Measurements from ENCODE around the gene PCGF1. TPM values are rescaled to one million over a fixed set of nuclear protein-coding genes. Genes with fewer than 3 reads are reported as not detected.

The PCGF1 gene
- total and polyA plus RNA-seq, 2 of the 13 experiments (the other 11 are each of a cell fraction or from before 2014, with no cell fraction given) = 20.4 to 22.6 TPM

DNA sequence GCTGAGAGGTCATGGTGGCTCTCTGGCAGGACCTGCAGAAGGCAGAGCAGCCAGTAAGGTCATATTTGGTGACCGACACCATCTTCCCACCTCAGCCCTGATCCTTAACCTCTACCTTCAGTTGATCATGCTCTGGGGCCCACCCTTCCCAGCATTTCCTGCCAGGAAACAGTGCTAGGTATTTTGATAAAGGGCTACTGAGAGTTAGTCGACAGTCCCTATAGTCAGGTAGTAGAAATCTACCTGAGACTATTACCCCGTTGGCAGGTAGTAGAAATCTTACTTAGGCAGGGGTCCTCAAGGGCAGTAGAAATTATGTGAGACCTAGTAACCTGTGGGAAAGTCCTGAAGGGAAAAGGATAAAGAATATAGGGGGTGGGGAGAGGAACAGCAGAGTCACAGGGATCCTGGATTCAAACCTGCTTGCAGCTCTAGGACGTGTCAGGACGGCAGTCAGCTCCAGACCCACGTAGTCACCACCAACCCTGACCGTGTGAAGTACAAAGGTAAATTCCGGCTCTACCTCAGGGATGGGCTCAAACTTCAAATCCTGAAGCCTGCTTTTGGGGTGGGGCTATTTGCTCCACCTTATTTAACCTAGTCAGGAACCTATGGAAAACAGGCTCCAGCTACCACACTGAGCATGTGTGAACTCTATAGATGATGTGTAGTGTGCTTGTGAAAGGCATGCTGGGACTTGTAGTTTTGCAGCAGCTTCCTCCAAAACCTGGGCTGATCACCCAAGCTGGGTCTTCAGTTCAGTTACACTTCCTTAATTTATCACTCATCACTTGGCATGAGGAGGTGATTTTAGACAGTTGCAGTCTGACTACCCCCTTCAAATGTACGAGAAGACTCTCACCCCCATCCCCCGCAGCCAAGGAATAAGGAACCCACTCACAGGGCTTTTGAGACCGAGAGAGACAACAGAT is 18.5 kb upstream of the PCGF1 start, which contains the start of gene DQX1 (continued):
- no peak for TF ChIP-seq NFIC (IDR thresholded peaks at IDR 0.05; ENCODE audit: low read length)
- TF ChIP-seq, protein P1, sequence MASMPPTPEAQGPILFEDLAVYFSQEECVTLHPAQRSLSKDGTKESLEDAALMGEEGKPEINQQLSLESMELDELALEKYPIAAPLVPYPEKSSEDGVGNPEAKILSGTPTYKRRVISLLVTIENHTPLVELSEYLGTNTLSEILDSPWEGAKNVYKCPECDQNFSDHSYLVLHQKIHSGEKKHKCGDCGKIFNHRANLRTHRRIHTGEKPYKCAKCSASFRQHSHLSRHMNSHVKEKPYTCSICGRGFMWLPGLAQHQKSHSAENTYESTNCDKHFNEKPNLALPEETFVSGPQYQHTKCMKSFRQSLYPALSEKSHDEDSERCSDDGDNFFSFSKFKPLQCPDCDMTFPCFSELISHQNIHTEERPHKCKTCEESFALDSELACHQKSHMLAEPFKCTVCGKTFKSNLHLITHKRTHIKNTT (CRISPR knock-in tag; IDR thresholded peaks at IDR 0.05) = no peak
- no peak for TF ChIP-seq SMYD3 (CRISPR knock-in tag; IDR thresholded peaks at IDR 0.05)
- TF ChIP-seq, protein P2, sequence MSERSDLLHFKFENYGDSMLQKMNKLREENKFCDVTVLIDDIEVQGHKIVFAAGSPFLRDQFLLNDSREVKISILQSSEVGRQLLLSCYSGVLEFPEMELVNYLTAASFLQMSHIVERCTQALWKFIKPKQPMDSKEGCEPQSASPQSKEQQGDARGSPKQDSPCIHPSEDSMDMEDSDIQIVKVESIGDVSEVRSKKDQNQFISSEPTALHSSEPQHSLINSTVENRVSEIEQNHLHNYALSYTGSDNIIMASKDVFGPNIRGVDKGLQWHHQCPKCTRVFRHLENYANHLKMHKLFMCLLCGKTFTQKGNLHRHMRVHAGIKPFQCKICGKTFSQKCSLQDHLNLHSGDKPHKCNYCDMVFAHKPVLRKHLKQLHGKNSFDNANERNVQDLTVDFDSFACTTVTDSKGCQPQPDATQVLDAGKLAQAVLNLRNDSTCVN (CRISPR knock-in tag; IDR thresholded peaks at IDR 0.05; ENCODE audit: borderline replicate concordance) = peak; percentile 52; the same call in 1 of the 2 replicates
- TF ChIP-seq, protein P3, sequence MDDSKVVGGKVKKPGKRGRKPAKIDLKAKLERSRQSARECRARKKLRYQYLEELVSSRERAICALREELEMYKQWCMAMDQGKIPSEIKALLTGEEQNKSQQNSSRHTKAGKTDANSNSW (CRISPR knock-in tag; IDR thresholded peaks at IDR 0.05; ENCODE audit: borderline replicate concordance) = no peak
- TF ChIP-seq TCF12 (IDR thresholded peaks at IDR 0.05) = no peak
- no peak for TF ChIP-seq TCF12 (CRISPR knock-in tag; IDR thresholded peaks at IDR 0.05)
- TF ChIP-seq JUN (CRISPR knock-in tag; IDR thresholded peaks at IDR 0.05) = no peak
- TF ChIP-seq MAFK (conservative IDR thresholded peaks at IDR 0.05 in 1 of 2, IDR thresholded peaks at IDR 0.05 in 1 of 2; ENCODE audit: low read length in 2 of 2) = 0 out of 4 replicates have a peak, but pooled peaks of 1 of the 2 experiments have one; percentile 0
- TF ChIP-seq ZNF451 (CRISPR knock-in tag; IDR thresholded peaks at IDR 0.05) = no peak
- TF ChIP-seq RXRA (CRISPR knock-in tag; IDR thresholded peaks at IDR 0.05) = peak; percentile 81; the same call in 1 of the 2 replicates
- TF ChIP-seq, protein P4, sequence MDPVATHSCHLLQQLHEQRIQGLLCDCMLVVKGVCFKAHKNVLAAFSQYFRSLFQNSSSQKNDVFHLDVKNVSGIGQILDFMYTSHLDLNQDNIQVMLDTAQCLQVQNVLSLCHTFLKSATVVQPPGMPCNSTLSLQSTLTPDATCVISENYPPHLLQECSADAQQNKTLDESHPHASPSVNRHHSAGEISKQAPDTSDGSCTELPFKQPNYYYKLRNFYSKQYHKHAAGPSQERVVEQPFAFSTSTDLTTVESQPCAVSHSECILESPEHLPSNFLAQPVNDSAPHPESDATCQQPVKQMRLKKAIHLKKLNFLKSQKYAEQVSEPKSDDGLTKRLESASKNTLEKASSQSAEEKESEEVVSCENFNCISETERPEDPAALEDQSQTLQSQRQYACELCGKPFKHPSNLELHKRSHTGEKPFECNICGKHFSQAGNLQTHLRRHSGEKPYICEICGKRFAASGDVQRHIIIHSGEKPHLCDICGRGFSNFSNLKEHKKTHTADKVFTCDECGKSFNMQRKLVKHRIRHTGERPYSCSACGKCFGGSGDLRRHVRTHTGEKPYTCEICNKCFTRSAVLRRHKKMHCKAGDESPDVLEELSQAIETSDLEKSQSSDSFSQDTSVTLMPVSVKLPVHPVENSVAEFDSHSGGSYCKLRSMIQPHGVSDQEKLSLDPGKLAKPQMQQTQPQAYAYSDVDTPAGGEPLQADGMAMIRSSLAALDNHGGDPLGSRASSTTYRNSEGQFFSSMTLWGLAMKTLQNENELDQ (CRISPR knock-in tag; IDR thresholded peaks at IDR 0.05; ENCODE audit: borderline replicate concordance) = no peak
- TF ChIP-seq MXD4 (CRISPR knock-in tag; IDR thresholded peaks at IDR 0.05) = peak; percentile 68
- TF ChIP-seq HNF4G (IDR thresholded peaks at IDR 0.05; ENCODE audit: borderline replicate concordance, low read depth, low read length) = peak; percentile 96
- TF ChIP-seq HNF4G (CRISPR knock-in tag; IDR thresholded peaks at IDR 0.05; ENCODE audit: borderline replicate concordance, low read depth) = peak; percentile 80; the same call in 1 of the 2 replicates
- TF ChIP-seq, protein P5, sequence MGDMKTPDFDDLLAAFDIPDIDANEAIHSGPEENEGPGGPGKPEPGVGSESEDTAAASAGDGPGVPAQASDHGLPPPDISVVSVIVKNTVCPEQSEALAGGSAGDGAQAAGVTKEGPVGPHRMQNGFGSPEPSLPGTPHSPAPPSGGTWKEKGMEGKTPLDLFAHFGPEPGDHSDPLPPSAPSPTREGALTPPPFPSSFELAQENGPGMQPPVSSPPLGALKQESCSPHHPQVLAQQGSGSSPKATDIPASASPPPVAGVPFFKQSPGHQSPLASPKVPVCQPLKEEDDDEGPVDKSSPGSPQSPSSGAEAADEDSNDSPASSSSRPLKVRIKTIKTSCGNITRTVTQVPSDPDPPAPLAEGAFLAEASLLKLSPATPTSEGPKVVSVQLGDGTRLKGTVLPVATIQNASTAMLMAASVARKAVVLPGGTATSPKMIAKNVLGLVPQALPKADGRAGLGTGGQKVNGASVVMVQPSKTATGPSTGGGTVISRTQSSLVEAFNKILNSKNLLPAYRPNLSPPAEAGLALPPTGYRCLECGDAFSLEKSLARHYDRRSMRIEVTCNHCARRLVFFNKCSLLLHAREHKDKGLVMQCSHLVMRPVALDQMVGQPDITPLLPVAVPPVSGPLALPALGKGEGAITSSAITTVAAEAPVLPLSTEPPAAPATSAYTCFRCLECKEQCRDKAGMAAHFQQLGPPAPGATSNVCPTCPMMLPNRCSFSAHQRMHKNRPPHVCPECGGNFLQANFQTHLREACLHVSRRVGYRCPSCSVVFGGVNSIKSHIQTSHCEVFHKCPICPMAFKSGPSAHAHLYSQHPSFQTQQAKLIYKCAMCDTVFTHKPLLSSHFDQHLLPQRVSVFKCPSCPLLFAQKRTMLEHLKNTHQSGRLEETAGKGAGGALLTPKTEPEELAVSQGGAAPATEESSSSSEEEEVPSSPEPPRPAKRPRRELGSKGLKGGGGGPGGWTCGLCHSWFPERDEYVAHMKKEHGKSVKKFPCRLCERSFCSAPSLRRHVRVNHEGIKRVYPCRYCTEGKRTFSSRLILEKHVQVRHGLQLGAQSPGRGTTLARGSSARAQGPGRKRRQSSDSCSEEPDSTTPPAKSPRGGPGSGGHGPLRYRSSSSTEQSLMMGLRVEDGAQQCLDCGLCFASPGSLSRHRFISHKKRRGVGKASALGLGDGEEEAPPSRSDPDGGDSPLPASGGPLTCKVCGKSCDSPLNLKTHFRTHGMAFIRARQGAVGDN (CRISPR knock-in tag; IDR thresholded peaks at IDR 0.05) = peak; percentile 45
- TF ChIP-seq, protein P6, sequence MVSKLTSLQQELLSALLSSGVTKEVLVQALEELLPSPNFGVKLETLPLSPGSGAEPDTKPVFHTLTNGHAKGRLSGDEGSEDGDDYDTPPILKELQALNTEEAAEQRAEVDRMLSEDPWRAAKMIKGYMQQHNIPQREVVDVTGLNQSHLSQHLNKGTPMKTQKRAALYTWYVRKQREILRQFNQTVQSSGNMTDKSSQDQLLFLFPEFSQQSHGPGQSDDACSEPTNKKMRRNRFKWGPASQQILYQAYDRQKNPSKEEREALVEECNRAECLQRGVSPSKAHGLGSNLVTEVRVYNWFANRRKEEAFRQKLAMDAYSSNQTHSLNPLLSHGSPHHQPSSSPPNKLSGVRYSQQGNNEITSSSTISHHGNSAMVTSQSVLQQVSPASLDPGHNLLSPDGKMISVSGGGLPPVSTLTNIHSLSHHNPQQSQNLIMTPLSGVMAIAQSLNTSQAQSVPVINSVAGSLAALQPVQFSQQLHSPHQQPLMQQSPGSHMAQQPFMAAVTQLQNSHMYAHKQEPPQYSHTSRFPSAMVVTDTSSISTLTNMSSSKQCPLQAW (CRISPR knock-in tag; IDR thresholded peaks at IDR 0.05) = 0 out of 2 replicates have a peak, but pooled peaks have one; percentile 8
